Measurements from ENCODE around the gene SLC26A9.

The SLC26A9 gene

DNA sequence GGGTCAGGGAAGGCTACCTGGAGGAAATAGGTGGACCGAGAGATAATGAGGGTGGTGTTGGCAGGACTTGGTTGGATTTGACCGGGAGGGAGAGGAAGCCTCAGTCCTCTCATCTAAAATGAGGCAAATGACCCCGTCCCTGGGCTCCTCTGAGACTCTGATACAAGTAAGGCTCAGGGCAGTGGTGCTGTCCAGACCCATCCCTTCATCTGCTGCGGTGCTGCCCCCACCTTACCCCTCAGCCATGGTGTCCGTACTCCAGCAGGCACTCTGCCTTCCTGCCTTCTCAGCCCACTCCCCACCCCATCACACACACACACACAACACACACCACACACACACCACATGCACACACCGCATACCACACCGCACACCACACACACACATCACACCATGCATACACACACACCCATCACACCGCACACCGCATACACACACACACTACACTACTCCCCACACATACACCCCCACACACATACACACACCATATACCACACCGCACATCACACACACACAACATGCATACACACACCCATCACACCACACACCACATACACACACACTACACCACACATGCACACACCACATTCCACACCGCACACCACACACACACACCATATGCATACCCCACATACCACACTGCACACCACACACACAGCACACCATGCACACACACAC, 29.4 kb upstream of the SLC26A9 start (continued):
- no peak for TF ChIP-seq SP3 (tag by site-specific recombination; IDR thresholded peaks at IDR 0.05)
- TF ChIP-seq, protein P1, sequence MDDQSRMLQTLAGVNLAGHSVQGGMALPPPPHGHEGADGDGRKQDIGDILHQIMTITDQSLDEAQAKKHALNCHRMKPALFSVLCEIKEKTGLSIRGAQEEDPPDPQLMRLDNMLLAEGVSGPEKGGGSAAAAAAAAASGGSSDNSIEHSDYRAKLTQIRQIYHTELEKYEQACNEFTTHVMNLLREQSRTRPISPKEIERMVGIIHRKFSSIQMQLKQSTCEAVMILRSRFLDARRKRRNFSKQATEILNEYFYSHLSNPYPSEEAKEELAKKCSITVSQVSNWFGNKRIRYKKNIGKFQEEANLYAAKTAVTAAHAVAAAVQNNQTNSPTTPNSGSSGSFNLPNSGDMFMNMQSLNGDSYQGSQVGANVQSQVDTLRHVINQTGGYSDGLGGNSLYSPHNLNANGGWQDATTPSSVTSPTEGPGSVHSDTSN (CRISPR knock-in tag; IDR thresholded peaks at IDR 0.05) = no peak
- no peak; the same call in 1 of the 2 replicates for TF ChIP-seq GLIS1 (tag by site-specific recombination; IDR thresholded peaks at IDR 0.05)
- TF ChIP-seq ZNF184 (tag by site-specific recombination; IDR thresholded peaks at IDR 0.05) = no peak
- no peak for TF ChIP-seq ZNF555 (tag by site-specific recombination; conservative IDR thresholded peaks at IDR 0.05)
- TF ChIP-seq WT1 (tag by site-specific recombination; IDR thresholded peaks at IDR 0.05) = peak; percentile 33; the same call in 1 of the 2 replicates
- TF ChIP-seq ZFHX2 (tag by site-specific recombination; conservative IDR thresholded peaks at IDR 0.05) = peak; percentile 49
- no peak for TF ChIP-seq ZNF707 (tag by site-specific recombination; IDR thresholded peaks at IDR 0.05)
- TF ChIP-seq, protein P2, sequence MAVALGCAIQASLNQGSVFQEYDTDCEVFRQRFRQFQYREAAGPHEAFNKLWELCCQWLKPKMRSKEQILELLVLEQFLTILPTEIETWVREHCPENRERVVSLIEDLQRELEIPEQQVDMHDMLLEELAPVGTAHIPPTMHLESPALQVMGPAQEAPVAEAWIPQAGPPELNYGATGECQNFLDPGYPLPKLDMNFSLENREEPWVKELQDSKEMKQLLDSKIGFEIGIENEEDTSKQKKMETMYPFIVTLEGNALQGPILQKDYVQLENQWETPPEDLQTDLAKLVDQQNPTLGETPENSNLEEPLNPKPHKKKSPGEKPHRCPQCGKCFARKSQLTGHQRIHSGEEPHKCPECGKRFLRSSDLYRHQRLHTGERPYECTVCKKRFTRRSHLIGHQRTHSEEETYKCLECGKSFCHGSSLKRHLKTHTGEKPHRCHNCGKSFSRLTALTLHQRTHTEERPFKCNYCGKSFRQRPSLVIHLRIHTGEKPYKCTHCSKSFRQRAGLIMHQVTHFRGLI (tag by site-specific recombination; IDR thresholded peaks at IDR 0.05) = no peak
- TF ChIP-seq ZNF658 (tag by site-specific recombination; IDR thresholded peaks at IDR 0.05) = no peak
- no peak for TF ChIP-seq ZNF654 (tag by site-specific recombination; IDR thresholded peaks at IDR 0.05; ENCODE audit: low read depth)
- TF ChIP-seq ZNF266 (tag by site-specific recombination; IDR thresholded peaks at IDR 0.05; ENCODE audit: low read depth) = 0 out of 2 replicates have a peak, but pooled peaks have one; percentile 13
- TF ChIP-seq ZNF558 (tag by site-specific recombination; IDR thresholded peaks at IDR 0.05) = no peak
- peak; percentile 83; the same call in 1 of the 2 replicates for TF ChIP-seq ZNF473 (tag by site-specific recombination; IDR thresholded peaks at IDR 0.05)
- TF ChIP-seq, protein P3, sequence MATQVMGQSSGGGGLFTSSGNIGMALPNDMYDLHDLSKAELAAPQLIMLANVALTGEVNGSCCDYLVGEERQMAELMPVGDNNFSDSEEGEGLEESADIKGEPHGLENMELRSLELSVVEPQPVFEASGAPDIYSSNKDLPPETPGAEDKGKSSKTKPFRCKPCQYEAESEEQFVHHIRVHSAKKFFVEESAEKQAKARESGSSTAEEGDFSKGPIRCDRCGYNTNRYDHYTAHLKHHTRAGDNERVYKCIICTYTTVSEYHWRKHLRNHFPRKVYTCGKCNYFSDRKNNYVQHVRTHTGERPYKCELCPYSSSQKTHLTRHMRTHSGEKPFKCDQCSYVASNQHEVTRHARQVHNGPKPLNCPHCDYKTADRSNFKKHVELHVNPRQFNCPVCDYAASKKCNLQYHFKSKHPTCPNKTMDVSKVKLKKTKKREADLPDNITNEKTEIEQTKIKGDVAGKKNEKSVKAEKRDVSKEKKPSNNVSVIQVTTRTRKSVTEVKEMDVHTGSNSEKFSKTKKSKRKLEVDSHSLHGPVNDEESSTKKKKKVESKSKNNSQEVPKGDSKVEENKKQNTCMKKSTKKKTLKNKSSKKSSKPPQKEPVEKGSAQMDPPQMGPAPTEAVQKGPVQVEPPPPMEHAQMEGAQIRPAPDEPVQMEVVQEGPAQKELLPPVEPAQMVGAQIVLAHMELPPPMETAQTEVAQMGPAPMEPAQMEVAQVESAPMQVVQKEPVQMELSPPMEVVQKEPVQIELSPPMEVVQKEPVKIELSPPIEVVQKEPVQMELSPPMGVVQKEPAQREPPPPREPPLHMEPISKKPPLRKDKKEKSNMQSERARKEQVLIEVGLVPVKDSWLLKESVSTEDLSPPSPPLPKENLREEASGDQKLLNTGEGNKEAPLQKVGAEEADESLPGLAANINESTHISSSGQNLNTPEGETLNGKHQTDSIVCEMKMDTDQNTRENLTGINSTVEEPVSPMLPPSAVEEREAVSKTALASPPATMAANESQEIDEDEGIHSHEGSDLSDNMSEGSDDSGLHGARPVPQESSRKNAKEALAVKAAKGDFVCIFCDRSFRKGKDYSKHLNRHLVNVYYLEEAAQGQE (tag by site-specific recombination; IDR thresholded peaks at IDR 0.05) = peak; percentile 56; the same call in 1 of the 2 replicates
- no peak for TF ChIP-seq ZNF747 (tag by site-specific recombination; IDR thresholded peaks at IDR 0.05)
- TF ChIP-seq ZNF157 (tag by site-specific recombination; IDR thresholded peaks at IDR 0.05) = 0 out of 2 replicates have a peak, but pooled peaks have one; percentile 24
- 0 out of 2 replicates have a peak, but pooled peaks have one; percentile 41 for TF ChIP-seq ZNF501 (tag by site-specific recombination; IDR thresholded peaks at IDR 0.05)
- no peak for TF ChIP-seq ZSCAN16 (tag by site-specific recombination; IDR thresholded peaks at IDR 0.05)
- TF ChIP-seq ZNF776 (tag by site-specific recombination; IDR thresholded peaks at IDR 0.05; ENCODE audit: borderline replicate concordance) = peak; percentile 67; the same call in 1 of the 2 replicates
- no peak for TF ChIP-seq ZNF629 (tag by site-specific recombination; IDR thresholded peaks at IDR 0.05)
- TF ChIP-seq ZNF292 (tag by site-specific recombination; IDR thresholded peaks at IDR 0.05; ENCODE audit: borderline replicate concordance, low read depth) = no peak
- TF ChIP-seq, protein P4, sequence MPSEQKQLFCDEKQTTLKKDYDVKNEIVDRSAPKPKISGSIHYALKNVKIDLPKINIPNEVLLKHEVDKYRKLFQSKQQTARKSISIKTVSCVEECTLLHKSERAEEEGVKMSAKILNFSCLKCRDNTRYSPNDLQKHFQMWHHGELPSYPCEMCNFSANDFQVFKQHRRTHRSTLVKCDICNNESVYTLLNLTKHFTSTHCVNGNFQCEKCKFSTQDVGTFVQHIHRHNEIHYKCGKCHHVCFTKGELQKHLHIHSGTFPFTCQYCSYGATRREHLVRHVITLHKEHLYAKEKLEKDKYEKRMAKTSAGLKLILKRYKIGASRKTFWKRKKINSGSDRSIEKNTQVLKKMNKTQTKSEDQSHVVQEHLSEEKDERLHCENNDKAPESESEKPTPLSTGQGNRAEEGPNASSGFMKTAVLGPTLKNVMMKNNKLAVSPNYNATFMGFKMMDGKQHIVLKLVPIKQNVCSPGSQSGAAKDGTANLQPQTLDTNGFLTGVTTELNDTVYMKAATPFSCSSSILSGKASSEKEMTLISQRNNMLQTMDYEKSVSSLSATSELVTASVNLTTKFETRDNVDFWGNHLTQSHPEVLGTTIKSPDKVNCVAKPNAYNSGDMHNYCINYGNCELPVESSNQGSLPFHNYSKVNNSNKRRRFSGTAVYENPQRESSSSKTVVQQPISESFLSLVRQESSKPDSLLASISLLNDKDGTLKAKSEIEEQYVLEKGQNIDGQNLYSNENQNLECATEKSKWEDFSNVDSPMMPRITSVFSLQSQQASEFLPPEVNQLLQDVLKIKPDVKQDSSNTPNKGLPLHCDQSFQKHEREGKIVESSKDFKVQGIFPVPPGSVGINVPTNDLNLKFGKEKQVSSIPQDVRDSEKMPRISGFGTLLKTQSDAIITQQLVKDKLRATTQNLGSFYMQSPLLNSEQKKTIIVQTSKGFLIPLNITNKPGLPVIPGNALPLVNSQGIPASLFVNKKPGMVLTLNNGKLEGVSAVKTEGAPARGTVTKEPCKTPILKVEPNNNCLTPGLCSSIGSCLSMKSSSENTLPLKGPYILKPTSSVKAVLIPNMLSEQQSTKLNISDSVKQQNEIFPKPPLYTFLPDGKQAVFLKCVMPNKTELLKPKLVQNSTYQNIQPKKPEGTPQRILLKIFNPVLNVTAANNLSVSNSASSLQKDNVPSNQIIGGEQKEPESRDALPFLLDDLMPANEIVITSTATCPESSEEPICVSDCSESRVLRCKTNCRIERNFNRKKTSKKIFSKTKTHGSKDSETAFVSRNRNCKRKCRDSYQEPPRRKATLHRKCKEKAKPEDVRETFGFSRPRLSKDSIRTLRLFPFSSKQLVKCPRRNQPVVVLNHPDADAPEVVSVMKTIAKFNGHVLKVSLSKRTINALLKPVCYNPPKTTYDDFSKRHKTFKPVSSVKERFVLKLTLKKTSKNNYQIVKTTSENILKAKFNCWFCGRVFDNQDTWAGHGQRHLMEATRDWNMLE (tag by site-specific recombination; conservative IDR thresholded peaks at IDR 0.05; ENCODE audit: low read depth) = no peak
- TF ChIP-seq ZNF366 (tag by site-specific recombination; conservative IDR thresholded peaks at IDR 0.05) = no peak
- peak; percentile 55; the same call in 1 of the 2 replicates for TF ChIP-seq ZNF239 (tag by site-specific recombination; IDR thresholded peaks at IDR 0.05)
- TF ChIP-seq, protein P5, sequence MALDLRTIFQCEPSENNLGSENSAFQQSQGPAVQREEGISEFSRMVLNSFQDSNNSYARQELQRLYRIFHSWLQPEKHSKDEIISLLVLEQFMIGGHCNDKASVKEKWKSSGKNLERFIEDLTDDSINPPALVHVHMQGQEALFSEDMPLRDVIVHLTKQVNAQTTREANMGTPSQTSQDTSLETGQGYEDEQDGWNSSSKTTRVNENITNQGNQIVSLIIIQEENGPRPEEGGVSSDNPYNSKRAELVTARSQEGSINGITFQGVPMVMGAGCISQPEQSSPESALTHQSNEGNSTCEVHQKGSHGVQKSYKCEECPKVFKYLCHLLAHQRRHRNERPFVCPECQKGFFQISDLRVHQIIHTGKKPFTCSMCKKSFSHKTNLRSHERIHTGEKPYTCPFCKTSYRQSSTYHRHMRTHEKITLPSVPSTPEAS (tag by site-specific recombination; IDR thresholded peaks at IDR 0.05) = peak; percentile 66; the same call in 1 of the 2 replicates
